ENCODE measurements around the gene HCFC1R1. TPM values are rescaled to one million over a fixed set of nuclear protein-coding genes. Genes with fewer than 3 reads are reported as not detected.
A peak's percentile ranks its signal among the peaks of the same experiment; 100 is the strongest.

The HCFC1R1 gene
- total and polyA plus RNA-seq, 11 donors = 32.8 to 189 (median 54.6) TPM

GRCh38 chr16:3023415-3023668, 400 bp downstream of the HCFC1R1 start:
- Histone ChIP-seq H3K9me3 (no peaks in the 10 kb centered on the region), H3K27ac (peak overlapping the region; percentile 82 to 100 (median 96)), H3K4me1 (peaks cover 13 to 62% (median 42%) of the 10 kb centered on the region in 12 donors), H3K4me3 (peak overlapping the region; percentile 42 to 99 (median 76)), H3K36me3 (peaks cover 0 to 23% (median 19%) of the 10 kb centered on the region in 9 donors), H3K27me3 (peaks cover 0 to 7% (median 5%) of the 10 kb centered on the region in 9 donors)
- ATAC-seq (peak in 2 of 4 donors; percentile 0 to 1), DNase-seq (peak in 4 of 5 donors; percentile 57 to 80 (median 71))
- TF ChIP-seq CTCF (IDR thresholded peaks at IDR 0.05) = no peak
- no peak for TF ChIP-seq POLR2A (IDR thresholded peaks at IDR 0.05)
- intact Hi-C loops (cut with DNase I) = no loop called here
- WGBS, 4 donors = 10 to 32% (median 17%) methylated on average over 4 to 6 of the region's 6 CpGs

GRCh38 chr16:3022684-3023414, 893 bp downstream of the HCFC1R1 start:
- ATAC-seq = peak in 2 of 4 donors; percentile 1 to 2
- H3K27ac ChIP-seq = peak overlapping the region; percentile 82 to 100 (median 96)
- peak overlapping the region; percentile 42 to 99 (median 76) for H3K4me3 ChIP-seq
- peak in 4 of 5 donors; percentile 67 to 77 (median 74) for DNase-seq
- H3K9me3 ChIP-seq = no peaks in the 10 kb centered on the region
- 15 to 27% (median 27%) methylated on average over 6 to 8 of the region's 8 CpGs for WGBS, 4 donors
- peaks cover 13 to 62% (median 44%) of the 10 kb centered on the region in 12 donors for H3K4me1 ChIP-seq
- no peak for TF ChIP-seq POLR2A (IDR thresholded peaks at IDR 0.05)
- no peak for TF ChIP-seq CTCF (IDR thresholded peaks at IDR 0.05)
- peaks cover 4 to 11% (median 9%) of the 10 kb centered on the region in 9 donors for H3K27me3 ChIP-seq
- intact Hi-C loops (cut with DNase I) = no loop called here
- peaks cover 0 to 23% (median 19%) of the 10 kb centered on the region in 9 donors for H3K36me3 ChIP-seq

- peaks cover 6 to 17% (median 14%) of the 10 kb centered on the region in 9 donors for H3K27me3 ChIP-seq
- peak overlapping the region in 11 of 12 donors; percentile 56 to 99 (median 78) for H3K4me3 ChIP-seq
- intact Hi-C loops (cut with DNase I) = no loop called here
- TF ChIP-seq CTCF (IDR thresholded peaks at IDR 0.05) (peak in 1 of 12 donors; percentile 4), POLR2A (IDR thresholded peaks at IDR 0.05) (no peak)
- H3K9me3 ChIP-seq = no peaks in the 10 kb centered on the region
- DNase-seq (peak; percentile 89 to 94 (median 91)), ATAC-seq (peak in 3 of 4 donors; percentile 35 to 62 (median 54))
- peaks cover 0 to 20% (median 17%) of the 10 kb centered on the region in 9 donors for H3K36me3 ChIP-seq
- H3K27ac ChIP-seq = peak overlapping the region; percentile 82 to 100 (median 96)
- peaks cover 13 to 62% (median 44%) of the 10 kb centered on the region in 12 donors for H3K4me1 ChIP-seq
- 9 to 18% (median 14%) methylated on average over 8 of the region's 8 CpGs for WGBS, 4 donors
Measured at GRCh38 chr16:3022208-3022683, 1.5 kb downstream of the HCFC1R1 start.

GRCh38 chr16:3021449-3022207, 2.1 kb downstream of the HCFC1R1 start:
- DNase-seq (peak; percentile 88 to 91 (median 89)), ATAC-seq (peak; percentile 30 to 64 (median 48))
- peak overlapping the region; percentile 35 to 99 (median 76) for H3K4me3 ChIP-seq
- H3K36me3 ChIP-seq = peaks cover 0 to 14% (median 11%) of the 10 kb centered on the region in 9 donors
- H3K27me3 ChIP-seq = peaks cover 6 to 21% (median 14%) of the 10 kb centered on the region in 9 donors
- TF ChIP-seq POLR2A (IDR thresholded peaks at IDR 0.05) (no peak), CTCF (IDR thresholded peaks at IDR 0.05) (peak in 9 of 12 donors; percentile 23 to 64 (median 42))
- H3K9me3 ChIP-seq = no peaks in the 10 kb centered on the region
- peak overlapping the region; percentile 31 to 100 (median 96) for H3K27ac ChIP-seq
- peaks cover 13 to 62% (median 44%) of the 10 kb centered on the region in 12 donors for H3K4me1 ChIP-seq
- 15 to 27% (median 24%) methylated on average over 19 to 25 of the region's 25 CpGs for WGBS, 4 donors
- intact Hi-C loops (cut with DNase I) = no loop called here
